Measurements from ENCODE around the gene RASGRP4. TPM values are rescaled to one million over a fixed set of nuclear protein-coding genes. Genes with fewer than 3 reads are reported as not detected.

RASGRP4 gene
- total RNA-seq, 1 experiment from 2014 or later: not detected

GRCh38 chr19:38359242-38360021 is 66.6 kb downstream of the RASGRP4 start:
- DNase-seq (ENCODE audit: low read depth, low spot score): no peak
- Histone ChIP-seq H3K4me2 (ENCODE audit: low read length) (no peak overlapping the region), H3K36me3 (ENCODE audit: control insufficient read depth in 1 of 2, insufficient read depth in 2 of 2, low read length in 2 of 2) (no peaks in the 10 kb centered on the region), H2AFZ (ENCODE audit: low read depth, low read length, poor library complexity, severe bottlenecking) (no peak overlapping the region), H3K9me3 (ENCODE audit: control insufficient read depth in 1 of 2, insufficient read depth in 1 of 2, low read depth in 1 of 2, low read length in 2 of 2) (no peaks in the 10 kb centered on the region), H3K27me3 (ENCODE audit: insufficient read depth, low read length) (peaks cover 11% of the 10 kb centered on the region; the same call in 1 of the 2 replicates), H3K4me3 (replicated peaks in 1 of 2; ENCODE audit: low read depth in 1 of 2, low read length in 2 of 2) (no peak overlapping the region), H3K9me2 (ENCODE audit: insufficient read depth) (no peaks in the 10 kb centered on the region), H3K27ac (ENCODE audit: low read depth, low read length) (no peak overlapping the region), H4K20me1 (ENCODE audit: insufficient read depth) (no peaks in the 10 kb centered on the region), H3K4me1 (ENCODE audit: control insufficient read depth in 1 of 2, insufficient read depth in 2 of 2, low read length in 2 of 2) (peaks cover 8 to 20% of the 10 kb centered on the region in 2 experiments; a peak in 3 of 4 replicates), H3K79me2 (ENCODE audit: insufficient read depth, low read length) (no peaks in the 10 kb centered on the region), H3K9ac (ENCODE audit: low read length) (no peak overlapping the region)
- no TSS peak for BruUV-seq (replicated peaks)
- TF ChIP-seq POLR2A (IDR thresholded peaks at IDR 0.05; ENCODE audit: borderline replicate concordance, extremely low read depth, insufficient read depth, insufficient read length): no peak
- no peak for TF ChIP-seq JUND (IDR thresholded peaks at IDR 0.05)
- no peak for TF ChIP-seq EZH2 (IDR thresholded peaks at IDR 0.05)
- TF ChIP-seq CTCF (IDR thresholded peaks at IDR 0.05 in 2 of 3, conservative IDR thresholded peaks at IDR 0.05 in 1 of 3; ENCODE audit: borderline replicate concordance in 1 of 3, insufficient read depth in 1 of 3, low read depth in 2 of 3, low read length in 2 of 3): no peak
- TF ChIP-seq POLR2AphosphoS5 (IDR thresholded peaks at IDR 0.05; ENCODE audit: low read depth, low read length): no peak
- TF ChIP-seq CBX3 (IDR thresholded peaks at IDR 0.05; ENCODE audit: low read depth): no peak
- TF ChIP-seq MAX (IDR thresholded peaks at IDR 0.05): no peak
- no peak for TF ChIP-seq ELF1 (IDR thresholded peaks at IDR 0.05; ENCODE audit: borderline replicate concordance, low read depth)
- no peak for TF ChIP-seq SIN3A (IDR thresholded peaks at IDR 0.05; ENCODE audit: low read depth)
- TF ChIP-seq ZBTB33 (IDR thresholded peaks at IDR 0.05; ENCODE audit: extremely low read depth, insufficient replicate concordance, low read length): no peak
- no peak for TF ChIP-seq YY1 (IDR thresholded peaks at IDR 0.05; ENCODE audit: extremely low read depth, insufficient replicate concordance, low read depth, low read length)
- ChIA-PET POLR2A (no interaction called here), CTCF (no interaction called here), RAD21 (ENCODE audit: low non-redundant PET in 1 of 2, low total read pairs in 2 of 2, uncharacterized antibody in 2 of 2, unreplicated experiment in 2 of 2) (no interaction called here)
- intact Hi-C loops (cut with micrococcal nuclease): no loop called here
- ATAC-seq: no peak

Other genes with a start within 250 kb of the RASGRP4 start
- gene DPF1, start 202.0 kb downstream of the RASGRP4 start, total RNA-seq (2021; ENCODE audit: unreplicated experiment): 9.7 TPM
- 0.84 TPM for gene PPP1R14A, start 169.8 kb downstream of the RASGRP4 start, total RNA-seq (2021; ENCODE audit: unreplicated experiment)
- gene SPINT2, start 161.6 kb downstream of the RASGRP4 start, total RNA-seq (2021; ENCODE audit: unreplicated experiment): 500 TPM
- 135 TPM for gene C19orf33, start 122.0 kb downstream of the RASGRP4 start, total RNA-seq (2021; ENCODE audit: unreplicated experiment)
- 67.5 TPM for gene YIF1B, start 110.3 kb downstream of the RASGRP4 start, total RNA-seq (2021; ENCODE audit: unreplicated experiment)
- 11.0 TPM for gene KCNK6, start 106.4 kb downstream of the RASGRP4 start, total RNA-seq (2021; ENCODE audit: unreplicated experiment)
- 3.5 TPM for gene CATSPERG, start 90.4 kb downstream of the RASGRP4 start, total RNA-seq (2021; ENCODE audit: unreplicated experiment)
- gene PSMD8, start 51.6 kb downstream of the RASGRP4 start, total RNA-seq (2021; ENCODE audit: unreplicated experiment): 195 TPM
- 0.47 TPM for gene GGN, start 38.2 kb downstream of the RASGRP4 start, total RNA-seq (2021; ENCODE audit: unreplicated experiment)
- gene SPRED3, start 37.5 kb downstream of the RASGRP4 start, total RNA-seq (2021; ENCODE audit: unreplicated experiment): 3.4 TPM
- 33.8 TPM for gene FAM98C, start 23.1 kb downstream of the RASGRP4 start, total RNA-seq (2021; ENCODE audit: unreplicated experiment)
- gene RYR1, start 7.5 kb upstream of the RASGRP4 start, total RNA-seq (2021; ENCODE audit: unreplicated experiment): 4.1 TPM
- gene MAP4K1, start 191.7 kb upstream of the RASGRP4 start, total RNA-seq (2021; ENCODE audit: unreplicated experiment): 9.1 TPM
- gene EIF3K, start 193.0 kb upstream of the RASGRP4 start, total RNA-seq (2021; ENCODE audit: unreplicated experiment): 313 TPM
- 651 TPM for gene ACTN4, start 221.4 kb upstream of the RASGRP4 start, total RNA-seq (2021; ENCODE audit: unreplicated experiment)

All from HCT116 (cell line).